Loucy (cell line): ENCODE results near the gene TCF7.

Source experiments
- H2AFZ ChIP-seq: fragments of 200-600 bp; sonication (generic); 2 replicates; pipeline ENCODE4 v1.6.0; 2016; ENCODE audit warnings: antibody characterized with exemption, mild to moderate bottlenecking, low read length, moderate library complexity
- H3F3A ChIP-seq: fragments of 200-600 bp; 2 replicates; pipeline ENCODE4 v1.6.0; 2016; ENCODE audit warnings: antibody characterized with exemption, low read depth, mild to moderate bottlenecking
- H3K27me3 ChIP-seq: fragments of 200-600 bp; sonication (generic); 2 replicates; pipeline ENCODE4 v1.6.1; 2014; ENCODE audit warnings: low read length, mild to moderate bottlenecking; ENCODE audit not compliant: insufficient read depth, poor library complexity, severe bottlenecking
- H3K36me3 ChIP-seq: fragments of 200-600 bp; sonication (generic); 2 replicates; pipeline ENCODE4 v1.6.1; 2016; ENCODE audit warnings: low read length; ENCODE audit not compliant: insufficient read depth
- H3K4me1 ChIP-seq: fragments of 200-600 bp; sonication (generic); 2 replicates; pipeline ENCODE4 v1.5.1; 2014; ENCODE audit warnings: low read length, mild to moderate bottlenecking; ENCODE audit not compliant: insufficient read depth, poor library complexity, severe bottlenecking
- H3K4me2 ChIP-seq: fragments of 200-600 bp; sonication (generic); 2 replicates; pipeline ENCODE4 v1.6.0; 2014; ENCODE audit warnings: antibody characterized with exemption, low read length, low read depth, mild to moderate bottlenecking; ENCODE audit not compliant: poor library complexity, severe bottlenecking
- H3K4me3 ChIP-seq: fragments of 200-600 bp; sonication (generic); 2 replicates; pipeline ENCODE4 v1.5.1; 2014; ENCODE audit warnings: low read length, mild to moderate bottlenecking, mixed read lengths; ENCODE audit not compliant: poor library complexity, severe bottlenecking
- H3K79me2 ChIP-seq: fragments of 200-600 bp; sonication (generic); 2 replicates; pipeline ENCODE4 v1.6.1; 2014; ENCODE audit warnings: low read length; ENCODE audit not compliant: insufficient read depth
- H3K9ac ChIP-seq: fragments of 200-600 bp; sonication (generic); 2 replicates; pipeline ENCODE4 v1.6.0; 2014; ENCODE audit warnings: mild to moderate bottlenecking, low read depth, low read length, moderate library complexity; ENCODE audit not compliant: poor library complexity, severe bottlenecking
- H3K9me2 ChIP-seq: fragments of 200-600 bp; sonication (generic); replicated peaks from 2 replicates; pipeline ENCODE4 v1.6.1; 2016; ENCODE audit warnings: low read depth, low read length, mixed read lengths
- H3K9me3 ChIP-seq: fragments of 200-600 bp; sonication (generic); 2 replicates; pipeline ENCODE4 v1.6.1; 2014; ENCODE audit warnings: mild to moderate bottlenecking, antibody characterized with exemption, low read length, low read depth; ENCODE audit not compliant: insufficient read depth
- H4K20me1 ChIP-seq: fragments of 200-600 bp; sonication (generic); 2 replicates; pipeline ENCODE4 v1.6.0; 2014; ENCODE audit warnings: antibody characterized with exemption, low read length, mild to moderate bottlenecking; ENCODE audit not compliant: insufficient read depth, poor library complexity, severe bottlenecking
- EZH2phosphoT487 ChIP-seq: fragments of 200-600 bp; IDR thresholded peaks from 2 replicates; pipeline ENCODE4 v1.6.1; 2018; ENCODE audit warnings: antibody characterized with exemption, mild to moderate bottlenecking, moderate library complexity, borderline replicate concordance
- TF ChIP-seq, protein P1 (sequence below): fragments of 200-600 bp; sonication (generic); conservative IDR thresholded peaks from 2 replicates; pipeline ENCODE4 v1.5.1; 2014; ENCODE audit warnings: mild to moderate bottlenecking, antibody characterized with exemption, low read length

Gene TCF7

GRCh38 chr5:134071614-134072207, 42.8 kb upstream of the TCF7 start:
- Histone ChIP-seq H2AFZ (no peak overlapping the region), H3K4me2 (no peak overlapping the region), H3F3A (no peaks in the 10 kb centered on the region)

DNA sequence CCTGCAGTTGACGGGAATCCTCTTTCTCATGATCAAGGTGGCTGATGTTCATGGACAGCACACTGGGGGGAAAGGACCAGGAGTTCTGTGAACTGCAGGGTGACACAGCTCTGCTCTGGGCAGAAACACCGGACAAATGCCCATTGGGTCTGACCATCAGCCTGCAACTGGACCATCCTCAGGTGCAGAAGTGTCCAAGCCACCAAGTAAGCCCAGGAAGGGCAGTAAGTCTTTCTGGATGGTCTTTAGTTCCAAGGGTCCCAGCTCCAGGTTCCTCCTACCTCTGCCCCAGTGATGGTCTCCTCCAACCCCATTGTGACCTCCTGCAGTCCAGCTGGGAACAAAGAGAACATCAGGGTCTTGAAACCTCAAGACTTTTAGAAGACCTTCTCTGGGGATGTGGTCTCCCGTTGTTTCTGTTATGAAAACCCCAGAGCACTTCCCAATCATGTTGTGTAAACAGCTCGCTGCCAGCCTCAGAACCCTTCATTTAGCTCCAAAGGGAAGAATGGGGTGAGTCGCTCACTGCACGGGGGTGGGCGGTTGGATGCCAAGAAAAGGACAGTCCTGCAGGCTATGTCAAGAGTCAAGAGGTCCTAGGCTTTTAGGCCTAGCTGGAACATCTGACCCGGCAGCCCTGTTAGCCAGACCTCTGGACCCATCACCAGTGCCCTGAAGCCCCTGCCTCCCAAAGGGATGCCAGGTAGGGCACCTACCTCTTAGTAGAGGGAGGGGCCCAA, 41.8 kb upstream of the TCF7 start:
- Histone ChIP-seq H3K27me3 (no peaks in the 10 kb centered on the region), H3K9me2 (no peaks in the 10 kb centered on the region), H3K4me2 (no peak overlapping the region), H3F3A (no peaks in the 10 kb centered on the region), H2AFZ (no peak overlapping the region), H3K9me3 (no peaks in the 10 kb centered on the region), H3K79me2 (no peaks in the 10 kb centered on the region), H3K4me1 (no peaks in the 10 kb centered on the region), H4K20me1 (no peaks in the 10 kb centered on the region), H3K36me3 (no peaks in the 10 kb centered on the region), H3K4me3 (no peak overlapping the region), H3K9ac (no peak overlapping the region)
- no peak for TF ChIP-seq EZH2phosphoT487

More at GRCh38 chr5:134071614-134072207, 42.8 kb upstream of the TCF7 start:
- Histone ChIP-seq H3K9ac (no peak overlapping the region), H3K79me2 (no peaks in the 10 kb centered on the region), H3K9me3 (no peaks in the 10 kb centered on the region), H3K9me2 (no peaks in the 10 kb centered on the region), H3K4me1 (no peaks in the 10 kb centered on the region), H3K4me3 (no peak overlapping the region), H4K20me1 (no peaks in the 10 kb centered on the region), H3K27me3 (no peaks in the 10 kb centered on the region), H3K36me3 (no peaks in the 10 kb centered on the region)
- TF ChIP-seq, protein P1, sequence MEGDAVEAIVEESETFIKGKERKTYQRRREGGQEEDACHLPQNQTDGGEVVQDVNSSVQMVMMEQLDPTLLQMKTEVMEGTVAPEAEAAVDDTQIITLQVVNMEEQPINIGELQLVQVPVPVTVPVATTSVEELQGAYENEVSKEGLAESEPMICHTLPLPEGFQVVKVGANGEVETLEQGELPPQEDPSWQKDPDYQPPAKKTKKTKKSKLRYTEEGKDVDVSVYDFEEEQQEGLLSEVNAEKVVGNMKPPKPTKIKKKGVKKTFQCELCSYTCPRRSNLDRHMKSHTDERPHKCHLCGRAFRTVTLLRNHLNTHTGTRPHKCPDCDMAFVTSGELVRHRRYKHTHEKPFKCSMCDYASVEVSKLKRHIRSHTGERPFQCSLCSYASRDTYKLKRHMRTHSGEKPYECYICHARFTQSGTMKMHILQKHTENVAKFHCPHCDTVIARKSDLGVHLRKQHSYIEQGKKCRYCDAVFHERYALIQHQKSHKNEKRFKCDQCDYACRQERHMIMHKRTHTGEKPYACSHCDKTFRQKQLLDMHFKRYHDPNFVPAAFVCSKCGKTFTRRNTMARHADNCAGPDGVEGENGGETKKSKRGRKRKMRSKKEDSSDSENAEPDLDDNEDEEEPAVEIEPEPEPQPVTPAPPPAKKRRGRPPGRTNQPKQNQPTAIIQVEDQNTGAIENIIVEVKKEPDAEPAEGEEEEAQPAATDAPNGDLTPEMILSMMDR: no peak
- no peak for TF ChIP-seq EZH2phosphoT487

DNA sequence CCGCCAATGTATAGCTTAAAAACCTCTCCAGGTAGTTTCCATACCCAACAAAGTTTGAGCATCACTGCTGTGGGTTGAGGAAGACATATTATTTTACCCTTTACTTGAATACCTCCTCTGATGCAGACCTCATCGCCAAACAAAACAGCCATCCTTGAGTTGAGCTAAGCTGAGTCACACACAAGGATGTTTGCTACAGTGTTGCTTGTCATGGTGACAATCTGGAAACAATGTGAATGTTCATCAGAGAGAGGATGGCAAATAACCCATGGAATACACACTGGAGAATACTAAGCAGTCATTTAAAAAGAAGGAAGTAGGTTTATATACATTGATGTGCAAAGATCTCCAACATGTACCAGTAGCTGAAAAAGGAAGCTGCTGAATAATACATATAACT, 41.1 kb upstream of the TCF7 start:
- H3K4me1 ChIP-seq: no peaks in the 10 kb centered on the region
- H3K4me3 ChIP-seq: no peak overlapping the region
- no peaks in the 10 kb centered on the region for H3K9me3 ChIP-seq
- H3K4me2 ChIP-seq: no peak overlapping the region
- no peak overlapping the region for H2AFZ ChIP-seq
- TF ChIP-seq, protein P1: no peak
- no peak for TF ChIP-seq EZH2phosphoT487
- no peaks in the 10 kb centered on the region for H3K9me2 ChIP-seq
- H4K20me1 ChIP-seq: no peaks in the 10 kb centered on the region
- H3K79me2 ChIP-seq: no peaks in the 10 kb centered on the region
- no peak overlapping the region for H3K9ac ChIP-seq
- H3K27me3 ChIP-seq: no peaks in the 10 kb centered on the region
- H3F3A ChIP-seq: no peaks in the 10 kb centered on the region
- H3K36me3 ChIP-seq: no peaks in the 10 kb centered on the region
